22Rv1 (cell line): Measurements from ENCODE around the gene MBLAC2.
A peak's percentile ranks its signal among the peaks of the same experiment; 100 is the strongest.

ENCODE experiments used
- CTCF ChIP-seq: fragments of 450-650 bp; IDR thresholded peaks from 2 replicates; pipeline ENCODE4 v1.5.1; 2017; ENCODE audit warnings: mild to moderate bottlenecking
- ZFX ChIP-seq: fragments of 450-650 bp; IDR thresholded peaks from 2 replicates; pipeline ENCODE4 v1.6.1; 2017; ENCODE audit warnings: antibody characterized with exemption, borderline replicate concordance

- TF ChIP-seq CTCF = peak; percentile 66
- no peak for TF ChIP-seq ZFX
Measured at GRCh38 chr5:90421136-90421535, 53.4 kb downstream of the MBLAC2 start.
